Measurements from ENCODE around the gene LAMB1. TPM values are rescaled to one million over a fixed set of nuclear protein-coding genes. Genes with fewer than 3 reads are reported as not detected.
A peak's percentile ranks its signal among the peaks of the same experiment; 100 is the strongest.

LAMB1 gene
- polyA plus RNA-seq, 1 experiment: 266 TPM

GRCh38 chr7:107967420-107967819 is 35.5 kb downstream of the LAMB1 start:
- ChIA-PET POLR2A (interaction anchor here (1.4 kb wide), 1 partner anchor 15 kb away, joined by 5 read pairs; no protein-coding TSS in a partner anchor), CTCF (no interaction called here)
- Histone ChIP-seq H3K4me3 (ENCODE audit: low read depth, low read length) (no peak overlapping the region), H3K9me3 (ENCODE audit: control insufficient read depth, insufficient read depth, low read length) (no peaks in the 10 kb centered on the region), H3K27ac (ENCODE audit: low read depth, low read length) (no peak overlapping the region), H3K27me3 (ENCODE audit: control insufficient read depth, insufficient read depth, low read length) (no peaks in the 10 kb centered on the region)
- DNase-seq (ENCODE audit: low read depth, low spot score): no peak
- TF ChIP-seq, protein P1, sequence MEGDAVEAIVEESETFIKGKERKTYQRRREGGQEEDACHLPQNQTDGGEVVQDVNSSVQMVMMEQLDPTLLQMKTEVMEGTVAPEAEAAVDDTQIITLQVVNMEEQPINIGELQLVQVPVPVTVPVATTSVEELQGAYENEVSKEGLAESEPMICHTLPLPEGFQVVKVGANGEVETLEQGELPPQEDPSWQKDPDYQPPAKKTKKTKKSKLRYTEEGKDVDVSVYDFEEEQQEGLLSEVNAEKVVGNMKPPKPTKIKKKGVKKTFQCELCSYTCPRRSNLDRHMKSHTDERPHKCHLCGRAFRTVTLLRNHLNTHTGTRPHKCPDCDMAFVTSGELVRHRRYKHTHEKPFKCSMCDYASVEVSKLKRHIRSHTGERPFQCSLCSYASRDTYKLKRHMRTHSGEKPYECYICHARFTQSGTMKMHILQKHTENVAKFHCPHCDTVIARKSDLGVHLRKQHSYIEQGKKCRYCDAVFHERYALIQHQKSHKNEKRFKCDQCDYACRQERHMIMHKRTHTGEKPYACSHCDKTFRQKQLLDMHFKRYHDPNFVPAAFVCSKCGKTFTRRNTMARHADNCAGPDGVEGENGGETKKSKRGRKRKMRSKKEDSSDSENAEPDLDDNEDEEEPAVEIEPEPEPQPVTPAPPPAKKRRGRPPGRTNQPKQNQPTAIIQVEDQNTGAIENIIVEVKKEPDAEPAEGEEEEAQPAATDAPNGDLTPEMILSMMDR (IDR thresholded peaks at IDR 0.05; ENCODE audit: low read depth, low read length): no peak

- Histone ChIP-seq H3K27me3 (ENCODE audit: control insufficient read depth, insufficient read depth, low read length) (no peaks in the 10 kb centered on the region), H3K4me3 (ENCODE audit: low read depth, low read length) (no peak overlapping the region), H3K9me3 (ENCODE audit: control insufficient read depth, insufficient read depth, low read length) (no peaks in the 10 kb centered on the region), H3K27ac (ENCODE audit: low read depth, low read length) (no peak overlapping the region)
- ChIA-PET POLR2A (interaction anchor here (0.8 to 1.4 kb wide), 3 partner anchors 8 to 19 kb away, joined by 3 to 5 read pairs (median 4); no protein-coding TSS in a partner anchor), CTCF (interaction anchor here (0.6 to 1.2 kb wide), 5 partner anchors 11 to 180 kb away, joined by 3 to 4 read pairs (median 3); no protein-coding TSS in a partner anchor)
- TF ChIP-seq, protein P1 (IDR thresholded peaks at IDR 0.05; ENCODE audit: low read depth, low read length): 0 out of 2 replicates have a peak, but pooled peaks have one; percentile 9
- DNase-seq (ENCODE audit: low read depth, low spot score): no peak
Measured at GRCh38 chr7:107966711-107967110, 36.2 kb downstream of the LAMB1 start.

DNA sequence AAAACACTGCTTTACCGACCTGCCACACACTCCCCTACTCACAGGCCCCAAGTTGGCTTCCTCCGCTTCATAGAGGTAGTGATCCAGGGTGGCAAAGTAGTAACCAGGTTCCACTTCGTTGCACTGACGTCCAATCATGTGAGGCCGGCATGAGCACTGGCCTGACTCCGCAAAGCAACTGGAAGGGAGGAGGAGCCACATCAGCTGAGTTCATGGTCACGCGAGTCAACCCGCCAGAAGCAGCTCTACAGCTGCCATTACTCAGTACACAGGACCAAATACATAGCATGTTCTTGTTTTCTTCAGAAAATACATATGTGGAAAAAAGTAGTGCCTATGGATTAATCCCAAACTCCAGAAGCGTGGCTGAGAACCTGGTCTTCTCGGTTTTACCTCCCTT is 38.5 kb downstream of the LAMB1 start:
- no peaks in the 10 kb centered on the region for H3K9me3 ChIP-seq (ENCODE audit: control insufficient read depth, insufficient read depth, low read length)
- no peaks in the 10 kb centered on the region for H3K27me3 ChIP-seq (ENCODE audit: control insufficient read depth, insufficient read depth, low read length)
- no peak overlapping the region for H3K27ac ChIP-seq (ENCODE audit: low read depth, low read length)
- TF ChIP-seq, protein P1 (IDR thresholded peaks at IDR 0.05; ENCODE audit: low read depth, low read length): no peak
- POLR2A ChIA-PET: interaction anchor here (0.6 kb wide), 1 partner anchor 80 kb away, joined by 8 read pairs; no protein-coding TSS in a partner anchor
- CTCF ChIA-PET: interaction anchor here (0.6 to 1.0 kb wide), 2 partner anchors 18 to 93 kb away, joined by 3 read pairs; no protein-coding TSS in a partner anchor
- DNase-seq (ENCODE audit: low read depth, low spot score): no peak
- no peak overlapping the region for H3K4me3 ChIP-seq (ENCODE audit: low read depth, low read length)

DNA sequence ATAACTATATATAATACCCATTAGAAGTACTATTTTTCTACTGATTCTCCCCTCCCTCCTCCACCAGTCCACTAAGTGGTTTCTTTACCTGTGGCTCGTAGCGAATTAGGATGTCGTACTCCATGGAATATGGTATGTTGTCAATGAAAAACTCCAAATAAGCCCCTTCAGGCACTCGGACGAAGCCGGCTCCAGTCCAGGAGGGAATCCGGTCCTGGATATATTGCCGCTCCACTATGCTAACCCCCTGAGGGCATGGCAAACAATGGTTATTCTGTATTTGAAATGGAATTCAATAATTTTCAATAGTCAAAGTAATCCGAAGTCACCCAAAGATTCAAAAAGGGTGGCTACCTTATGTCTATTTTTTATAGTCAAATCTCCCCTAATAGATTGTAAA is 40.1 kb downstream of the LAMB1 start:
- Histone ChIP-seq H3K27me3 (ENCODE audit: control insufficient read depth, insufficient read depth, low read length) (no peaks in the 10 kb centered on the region), H3K27ac (ENCODE audit: low read depth, low read length) (no peak overlapping the region), H3K4me3 (ENCODE audit: low read depth, low read length) (no peak overlapping the region), H3K9me3 (ENCODE audit: control insufficient read depth, insufficient read depth, low read length) (no peaks in the 10 kb centered on the region)
- POLR2A ChIA-PET: no interaction called here
- TF ChIP-seq, protein P1 (IDR thresholded peaks at IDR 0.05; ENCODE audit: low read depth, low read length): no peak
- DNase-seq (ENCODE audit: low read depth, low spot score): no peak
- CTCF ChIA-PET: no interaction called here

DNA sequence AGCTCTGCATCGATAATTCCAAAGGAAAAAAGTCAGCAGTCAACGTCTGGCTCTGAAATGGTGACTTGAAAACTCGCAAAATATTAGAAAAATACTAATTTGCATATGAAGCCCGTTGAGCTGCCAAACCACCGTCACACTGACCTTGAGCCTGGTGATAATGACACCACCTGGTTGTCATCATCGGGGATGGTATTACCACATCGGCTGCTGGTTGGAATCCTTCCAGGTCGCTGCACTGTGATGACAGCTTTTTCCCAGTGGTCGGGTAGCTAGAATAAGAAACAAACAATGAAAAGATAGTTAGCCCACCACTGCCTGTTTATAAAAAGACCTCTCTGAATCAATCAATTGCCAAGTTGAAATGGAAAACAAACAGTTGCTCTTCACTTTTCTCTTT is 41.6 kb downstream of the LAMB1 start:
- CTCF ChIA-PET: interaction anchor here (0.6 to 1.2 kb wide), 2 partner anchors 87 to 184 kb away, joined by 5 read pairs; no protein-coding TSS in a partner anchor
- POLR2A ChIA-PET: interaction anchor here (1.3 kb wide), 1 partner anchor 9 kb away, joined by 3 read pairs; no protein-coding TSS in a partner anchor
- no peaks in the 10 kb centered on the region for H3K9me3 ChIP-seq (ENCODE audit: control insufficient read depth, insufficient read depth, low read length)
- DNase-seq (ENCODE audit: low read depth, low spot score): no peak
- H3K27me3 ChIP-seq (ENCODE audit: control insufficient read depth, insufficient read depth, low read length): no peaks in the 10 kb centered on the region
- H3K4me3 ChIP-seq (ENCODE audit: low read depth, low read length): no peak overlapping the region
- TF ChIP-seq, protein P1 (IDR thresholded peaks at IDR 0.05; ENCODE audit: low read depth, low read length): no peak
- H3K27ac ChIP-seq (ENCODE audit: low read depth, low read length): no peak overlapping the region

Measured in AG04450 (cell line).